ENCODE results near the gene PDGFB.

DNA sequence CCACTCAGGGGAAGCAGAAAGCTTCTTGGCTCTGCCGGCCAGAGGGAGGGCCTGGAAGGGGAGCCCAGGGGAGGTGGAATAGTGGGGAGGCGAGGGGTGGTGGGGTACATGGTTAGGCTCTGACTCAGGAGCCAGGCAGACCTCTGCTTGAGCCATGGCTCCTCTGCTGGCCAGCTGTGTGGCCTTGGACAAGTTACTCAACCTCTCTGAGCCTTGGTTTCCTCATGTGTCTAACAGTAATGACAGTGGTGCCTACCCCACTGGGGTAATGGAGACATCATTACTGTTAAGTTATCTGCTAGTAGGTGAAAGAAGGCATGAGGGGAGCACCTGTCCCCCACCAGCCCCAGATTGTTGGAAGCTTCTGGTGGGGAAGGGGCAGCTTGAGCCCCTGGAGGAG lies 12.2 kb upstream of the PDGFB start:
- TF ChIP-seq EP300 (IDR thresholded peaks at IDR 0.05) (no peak), CTCF (IDR thresholded peaks at IDR 0.05) (no peak), POLR2A (IDR thresholded peaks at IDR 0.05) (no peak), POLR2AphosphoS5 (IDR thresholded peaks at IDR 0.05) (no peak)
